ENCODE results near the gene ARV1.

The ARV1 gene

DNA sequence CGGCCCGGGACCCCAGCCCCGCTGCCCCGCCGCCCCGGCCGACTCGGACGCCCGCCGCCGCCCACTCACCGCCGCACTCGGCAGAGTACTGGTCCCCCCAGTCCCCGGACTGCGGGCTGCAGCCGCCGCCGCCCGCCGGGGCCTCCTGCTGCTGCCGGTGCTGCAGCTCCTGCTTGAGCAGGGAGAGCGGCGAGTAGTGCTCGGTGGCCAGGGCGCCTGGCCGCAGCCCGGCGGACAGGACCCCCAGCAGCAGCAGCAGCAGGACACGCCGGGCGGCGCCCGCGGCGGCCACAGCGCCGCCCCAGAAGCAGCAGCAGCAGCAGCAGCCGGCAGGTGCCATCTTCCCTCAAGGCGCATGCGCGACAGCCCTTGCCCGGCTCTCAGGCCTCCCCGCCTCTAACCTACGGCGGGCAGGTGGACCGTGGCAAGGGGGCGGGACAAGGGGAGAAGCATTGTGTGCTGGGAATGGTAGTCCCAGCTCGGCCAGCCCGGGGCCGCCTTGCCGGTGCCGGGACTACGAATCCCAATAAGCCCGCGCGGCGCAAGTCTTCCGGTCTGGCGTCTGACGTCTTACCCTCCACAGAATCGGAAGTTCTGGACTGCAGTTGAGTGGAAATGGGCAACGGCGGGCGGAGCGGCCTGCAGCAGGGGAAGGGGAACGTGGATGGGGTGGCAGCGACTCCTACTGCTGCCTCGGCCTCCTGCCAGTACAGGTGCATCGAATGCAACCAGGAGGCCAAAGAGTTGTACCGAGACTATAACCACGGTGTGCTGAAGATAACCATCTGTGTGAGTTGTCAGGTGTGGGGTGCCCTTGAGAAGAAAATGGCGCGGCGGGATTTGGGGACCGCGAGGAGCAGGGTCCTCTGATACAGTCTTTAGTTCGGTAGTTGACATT, at the start of gene ARV1, which contains the start of gene TTC13:
Gene ARV1, plus strand, starts transcription at position 604 of the 898 bp plus-strand sequence. Its CDS starts 12 bp downstream, at position 616.
Gene TTC13, minus strand, starts transcription at position 371 of the 898 bp plus-strand sequence. Its CDS starts 31 bp downstream, at position 340.
- DNase-seq, result peak; percentile 83

- DNase-seq, result no peak
Measured at GRCh38 chr1:230930986-230931385, 47.9 kb upstream of the ARV1 start.

DNA sequence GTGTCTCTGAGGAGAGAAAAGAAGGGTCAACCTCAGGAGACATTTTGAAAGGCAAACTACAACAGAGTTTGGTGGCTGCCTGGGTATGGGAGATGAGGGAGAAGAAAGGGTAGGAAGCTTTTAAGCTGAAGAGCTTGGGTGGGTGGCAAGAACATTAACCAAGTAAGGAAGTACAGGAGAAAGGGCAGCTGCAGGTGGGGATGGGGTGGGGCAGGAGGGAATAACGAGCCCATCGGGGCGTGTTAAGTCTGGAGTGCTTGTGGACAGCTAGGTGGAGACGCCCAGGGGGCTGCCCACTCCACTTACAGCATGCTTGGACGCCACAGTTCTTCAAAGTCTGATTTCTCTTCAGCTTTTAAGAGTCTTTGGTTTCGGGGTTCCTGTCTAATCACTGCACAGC, 43.0 kb upstream of the ARV1 start:
- no peak for DNase-seq

- DNase-seq, result no peak
Measured at GRCh38 chr1:230936475-230936874, 42.4 kb upstream of the ARV1 start.

- no peak for DNase-seq
Measured at GRCh38 chr1:230937371-230937770, 41.5 kb upstream of the ARV1 start.

- no peak for DNase-seq
Measured at GRCh38 chr1:230938924-230939368, 39.9 kb upstream of the ARV1 start.

GRCh38 chr1:230939806-230940489, 38.9 kb upstream of the ARV1 start:
- no peak for DNase-seq

- no peak for DNase-seq
Measured at GRCh38 chr1:230940848-230941247, 38.0 kb upstream of the ARV1 start.

DNA sequence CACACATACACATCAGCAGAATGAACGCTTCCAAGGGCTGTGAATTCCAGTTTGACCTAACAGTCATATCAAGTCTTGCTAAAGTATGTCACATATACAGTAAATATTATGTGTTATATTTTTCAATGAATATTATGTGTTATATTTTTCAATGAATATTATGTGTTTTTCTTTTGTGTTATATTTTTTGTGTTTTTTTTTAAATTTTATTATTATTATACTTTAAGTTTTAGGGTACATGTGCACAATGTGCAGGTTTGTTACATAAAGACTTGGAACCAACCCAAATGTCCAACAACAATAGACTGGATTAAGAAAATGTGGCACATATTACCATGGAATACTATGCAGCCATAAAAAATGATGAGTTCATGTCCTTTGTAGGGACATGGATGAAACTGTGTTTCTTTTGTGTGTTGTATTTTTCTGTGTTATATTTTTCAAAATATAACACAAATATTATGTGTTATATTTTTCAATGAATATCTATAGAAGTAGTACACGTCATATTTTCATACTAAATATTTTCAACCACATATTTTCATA, 35.8 kb upstream of the ARV1 start:
- DNase-seq, result no peak

- DNase-seq, result no peak
Measured at GRCh38 chr1:230948301-230948700, 30.6 kb upstream of the ARV1 start.

DNA sequence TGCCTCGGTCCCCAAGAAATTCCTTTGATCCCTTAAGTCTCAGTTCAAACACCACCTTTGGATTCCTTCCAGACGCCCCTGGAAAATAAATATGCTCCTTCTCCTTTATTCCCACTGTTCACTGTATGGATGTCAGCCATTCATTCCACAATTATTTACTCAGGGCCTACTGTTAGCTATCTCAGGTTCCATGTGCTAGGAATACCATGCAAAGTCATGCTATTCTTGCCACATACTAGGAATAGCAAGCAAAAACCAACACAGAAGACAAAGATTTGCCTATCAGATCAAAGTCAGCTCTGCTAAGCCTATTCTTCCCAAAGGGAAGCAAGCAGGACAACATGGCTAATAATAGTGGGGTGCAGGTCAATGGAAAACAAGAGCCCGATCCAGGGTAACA, 30.0 kb upstream of the ARV1 start:
- no peak for DNase-seq

DNA sequence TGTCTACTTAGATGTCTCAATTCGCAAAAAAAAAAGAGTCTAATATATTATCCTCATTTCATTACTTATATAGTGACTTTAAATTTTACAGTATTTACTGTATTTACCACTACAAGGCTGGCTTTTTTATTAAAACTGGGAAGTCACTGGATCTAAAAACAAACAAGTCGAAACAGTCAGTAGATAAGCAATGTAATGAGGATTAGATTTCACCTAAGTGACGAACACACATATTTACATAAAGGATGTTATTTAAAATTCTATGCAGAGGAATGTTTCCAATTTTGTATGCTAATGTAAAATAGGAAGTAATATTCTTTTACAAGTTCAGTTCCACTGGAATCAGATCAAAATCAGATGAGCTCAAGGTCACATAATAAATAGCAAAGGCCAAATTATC, 28.5 kb upstream of the ARV1 start:
- no peak for DNase-seq

DNA sequence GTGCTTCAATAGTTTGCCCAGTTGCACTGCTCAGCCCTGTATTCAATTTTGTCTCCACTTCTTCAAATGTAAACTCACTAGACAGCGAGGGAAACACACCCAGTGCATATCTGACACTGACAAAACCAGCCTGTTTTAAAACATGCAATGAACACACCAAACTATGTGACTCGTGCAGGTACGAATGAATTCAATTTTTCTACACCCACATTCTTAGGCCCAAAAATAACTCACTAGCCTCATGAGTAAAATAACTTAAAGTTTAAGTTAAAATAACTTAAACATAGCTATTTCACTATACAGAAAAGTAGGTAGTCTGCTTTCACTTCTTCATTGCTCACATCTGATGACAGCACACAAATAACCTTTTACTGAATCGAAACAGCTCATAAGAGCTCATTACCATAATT, 21.3 kb upstream of the ARV1 start:
- DNase-seq, result no peak

- no peak for DNase-seq
Measured at GRCh38 chr1:230958370-230958769, 20.5 kb upstream of the ARV1 start.

- DNase-seq, result no peak
Measured at GRCh38 chr1:230964896-230965295, 14.0 kb upstream of the ARV1 start.

DNA sequence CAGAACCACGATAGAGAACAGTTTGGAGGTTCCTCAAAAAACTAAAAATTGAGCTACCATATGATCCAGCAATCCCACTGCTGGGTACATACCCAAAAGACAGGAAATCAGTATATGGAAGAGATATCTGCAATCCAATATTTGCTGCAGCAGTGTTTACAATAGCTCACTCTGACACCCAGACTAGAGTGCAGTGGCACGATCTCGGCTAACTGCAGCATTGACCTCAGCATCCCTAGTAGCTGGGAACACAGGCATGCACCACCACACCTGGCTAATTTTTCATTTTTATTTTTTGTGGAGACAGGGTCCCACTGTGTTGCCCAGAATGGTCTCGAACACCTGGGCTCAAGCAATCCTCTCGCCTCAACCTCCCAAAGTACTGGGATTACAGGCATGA, 13.4 kb upstream of the ARV1 start:
- DNase-seq, result no peak

DNA sequence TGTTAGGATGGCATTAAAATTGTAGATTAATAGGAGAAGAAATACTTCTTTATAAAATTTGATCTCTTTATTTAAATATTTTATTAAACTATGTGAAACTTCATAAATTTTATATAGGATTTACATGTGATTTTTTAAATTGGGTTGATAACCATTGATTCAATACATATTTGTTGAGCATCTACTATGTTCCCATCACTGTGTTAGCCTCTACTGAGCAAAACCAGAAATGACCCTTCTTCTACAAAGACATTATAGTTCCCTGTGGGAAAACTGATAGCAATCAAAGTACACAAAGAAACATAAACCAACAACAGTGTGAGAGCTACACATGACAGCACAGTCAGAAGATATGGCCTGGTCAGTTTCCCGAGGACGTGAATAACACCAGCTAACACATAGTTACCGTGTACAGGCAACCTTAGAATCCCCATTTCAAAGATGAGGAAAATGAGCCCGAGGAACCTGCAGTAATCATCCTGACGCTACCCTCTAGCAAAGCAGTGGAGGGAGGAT, 12.5 kb upstream of the ARV1 start:
- DNase-seq, result no peak

DNA sequence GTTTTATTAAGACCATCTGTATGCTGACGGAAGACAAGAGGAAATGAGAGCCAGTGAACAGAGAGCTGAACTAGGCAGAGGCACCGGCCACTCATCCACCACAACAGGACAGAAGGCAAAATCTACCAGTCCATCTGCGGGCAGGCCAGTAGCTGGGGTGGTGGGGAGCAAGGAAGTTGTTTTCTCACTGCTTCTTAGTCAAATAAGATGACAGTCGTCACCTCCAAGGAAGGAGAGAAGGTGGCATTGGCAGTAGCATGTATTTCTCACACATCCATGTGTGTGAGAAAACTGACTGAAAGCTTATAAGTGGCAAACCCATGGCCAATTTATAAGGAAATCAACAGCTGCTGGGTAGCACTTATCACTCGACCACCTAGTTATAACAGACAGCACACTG, 8.5 kb upstream of the ARV1 start:
- no peak for DNase-seq

- DNase-seq, result no peak
Measured at GRCh38 chr1:230971771-230972170, 7.1 kb upstream of the ARV1 start.

- DNase-seq, result no peak
Measured at GRCh38 chr1:230972855-230973271, 6.0 kb upstream of the ARV1 start.

DNA sequence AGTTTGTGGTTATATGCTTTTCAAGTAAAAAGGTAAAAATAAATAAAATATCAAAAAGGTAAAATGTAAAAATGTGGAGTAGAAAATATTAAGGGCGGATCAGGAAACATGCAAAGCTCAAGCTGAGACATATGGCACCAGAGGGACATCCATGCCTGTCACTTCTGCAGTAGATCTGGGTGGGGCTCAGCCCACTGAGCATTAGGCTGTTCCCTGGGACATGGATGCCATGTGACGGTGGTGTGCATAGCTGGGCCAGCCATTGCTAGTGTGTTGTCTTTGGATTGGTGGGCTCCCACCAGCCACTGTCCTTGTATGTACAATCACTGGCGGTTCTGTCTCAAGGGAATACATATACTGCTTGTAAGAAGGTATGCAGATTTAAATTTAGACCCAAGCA, 3.3 kb upstream of the ARV1 start:
- no peak for DNase-seq

- no peak for DNase-seq
Measured at GRCh38 chr1:230976360-230976759, 2.5 kb upstream of the ARV1 start.
